HG03280 (cell line): ENCODE results near the gene KIAA1328.

Experiments
- ATAC-seq: cut with Tn5 transposase; IDR thresholded peaks from one replicate; pipeline ENCODE4 v1.9.1; 2021; ENCODE audit warnings: mild to moderate bottlenecking, moderate library complexity; ENCODE audit not compliant: unreplicated experiment

The KIAA1328 gene

DNA sequence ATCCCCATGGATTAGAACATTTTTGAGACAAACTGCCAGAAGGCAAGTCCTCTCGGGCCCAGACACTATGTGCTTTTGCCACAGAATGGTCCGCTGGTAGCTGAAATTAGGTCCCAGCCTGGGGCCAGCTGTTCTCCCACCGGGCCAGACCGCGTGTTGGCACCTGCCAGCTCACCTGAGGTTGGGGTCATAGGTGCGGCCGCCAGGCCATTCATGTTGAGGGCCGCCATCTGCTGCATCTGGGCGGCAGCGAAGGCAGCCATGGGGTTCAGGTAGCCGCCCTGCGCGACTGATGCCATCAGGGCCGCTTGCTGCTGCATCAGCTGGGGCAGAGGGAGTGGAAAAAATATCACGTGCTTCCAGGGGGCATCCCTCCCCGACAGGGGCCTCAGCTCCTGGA is 443.9 kb downstream of the KIAA1328 start:
- ATAC-seq, result no peak

DNA sequence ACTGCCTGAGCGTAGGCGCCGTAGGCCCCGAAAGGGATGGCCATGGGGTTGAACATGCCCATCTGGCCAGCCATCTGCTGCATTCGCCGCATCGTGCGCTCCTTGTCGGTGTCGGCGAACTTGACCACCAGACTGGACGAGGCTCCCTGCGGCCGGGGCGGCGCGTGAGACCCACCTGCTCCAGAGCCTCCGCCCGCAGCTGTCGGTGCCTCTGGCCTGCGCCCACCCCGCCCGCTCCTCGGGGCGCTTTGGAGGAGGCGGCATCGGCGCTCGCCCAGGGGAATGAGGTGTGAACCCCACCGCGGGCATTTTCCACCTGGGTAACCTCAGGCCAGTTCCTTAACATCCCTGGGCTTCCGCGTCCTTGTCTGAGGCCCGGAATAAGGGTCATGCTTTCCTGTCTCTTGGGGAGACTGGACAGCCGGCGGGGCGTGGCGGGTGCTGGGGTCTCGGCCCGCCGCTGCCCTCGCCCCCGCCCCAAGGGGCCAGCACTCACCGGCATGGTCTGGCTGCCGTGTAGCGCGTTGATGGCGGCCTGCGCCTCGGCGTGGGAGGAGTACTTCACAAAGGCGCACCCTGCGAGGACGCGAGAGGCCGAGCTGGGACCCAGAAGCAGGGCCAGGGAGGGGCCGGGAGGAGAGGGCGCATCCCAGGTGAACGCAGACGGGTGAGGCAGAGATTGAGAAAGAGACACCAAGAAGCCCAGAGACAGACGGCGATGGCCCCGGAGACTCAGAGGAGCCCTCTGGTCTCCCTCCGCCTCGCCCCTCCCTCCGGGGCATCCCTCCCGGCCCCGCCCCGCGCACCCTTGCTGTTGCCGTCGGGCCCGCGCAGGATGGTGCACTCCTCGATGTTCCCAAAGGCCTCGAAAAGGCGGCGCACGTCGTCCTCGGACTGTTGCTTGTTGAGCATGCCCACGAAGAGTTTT is 445.6 kb downstream of the KIAA1328 start:
- no peak for ATAC-seq

DNA sequence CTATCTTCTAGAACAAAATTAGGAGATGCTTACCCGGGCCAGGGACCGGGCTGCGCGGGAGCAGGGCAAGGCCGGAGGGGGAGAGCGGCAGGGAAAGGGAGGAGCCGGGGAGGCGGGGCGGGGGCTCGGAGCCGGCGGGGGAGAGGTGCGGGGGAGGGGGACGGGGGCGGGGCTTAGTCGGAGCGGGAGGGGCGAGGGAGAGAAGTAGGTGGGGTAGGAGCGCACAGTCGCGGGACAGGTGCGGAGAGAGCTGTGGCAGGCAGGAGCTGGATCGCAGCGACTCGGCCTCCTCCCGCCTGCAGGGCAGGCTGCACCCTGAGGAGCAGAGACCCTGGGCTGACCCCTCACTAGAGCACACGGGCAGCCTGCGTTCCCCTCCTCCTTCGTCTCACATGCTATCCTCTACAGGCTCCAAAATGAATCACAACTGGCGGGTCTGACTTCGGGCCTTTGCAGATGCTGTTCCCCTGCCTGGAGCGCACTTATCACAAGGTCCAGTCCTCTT is 446.4 kb downstream of the KIAA1328 start:
- ATAC-seq, result no peak

DNA sequence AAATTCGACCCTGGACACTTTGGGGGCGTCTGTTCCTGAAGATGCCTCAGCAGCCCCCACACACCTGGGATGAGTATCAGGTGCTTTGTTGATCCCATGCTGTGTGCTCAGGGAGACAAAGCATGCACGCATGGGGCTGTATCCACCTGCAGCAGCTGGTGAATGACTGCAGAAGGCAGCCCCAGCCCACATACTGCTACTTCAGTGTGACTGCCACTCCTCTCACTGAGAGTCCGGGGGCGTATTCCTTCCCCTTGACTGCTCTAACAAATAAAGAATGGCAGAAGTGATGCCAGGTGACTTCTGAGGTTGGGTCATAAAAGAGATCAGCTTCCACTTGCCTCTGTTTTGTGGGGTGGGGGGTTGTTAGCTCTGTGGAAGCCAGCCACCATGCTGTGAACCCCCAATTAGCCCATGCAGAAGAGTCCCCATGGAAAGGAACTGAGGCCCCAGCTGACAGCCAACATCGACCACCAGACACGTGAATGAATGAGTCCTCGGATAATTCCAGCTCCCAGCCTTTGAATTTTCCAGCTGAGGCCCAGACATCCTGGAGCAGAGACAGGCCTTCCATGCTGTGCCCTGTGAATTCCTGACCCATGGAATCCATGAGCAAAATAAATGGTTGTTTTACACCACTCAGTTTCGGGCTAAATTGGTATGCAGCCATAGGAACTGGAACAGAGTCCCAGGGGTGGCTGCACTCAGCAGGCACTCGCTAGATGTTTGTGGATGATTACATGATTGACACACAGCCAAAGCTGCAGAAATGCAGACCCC is 447.4 kb downstream of the KIAA1328 start:
- no peak for ATAC-seq

DNA sequence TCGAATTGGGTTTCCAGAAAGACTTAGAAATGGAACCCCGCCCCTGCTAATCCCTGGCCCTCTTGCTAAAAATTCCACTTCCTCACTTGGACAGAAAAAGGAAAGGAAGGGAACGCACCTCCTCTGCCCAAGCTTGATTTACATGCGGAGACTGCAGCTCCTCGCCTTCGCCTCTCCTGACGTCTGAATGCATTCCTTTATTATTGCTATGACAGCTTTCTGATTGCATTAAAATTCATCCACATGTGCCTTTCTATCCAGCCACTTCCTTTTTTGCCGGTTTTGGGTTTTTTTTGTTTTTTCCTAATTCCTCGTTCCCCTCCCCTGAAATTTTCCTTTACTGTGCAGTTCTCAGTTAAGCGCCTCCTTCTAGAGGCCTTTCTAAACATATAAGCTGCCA is 448.9 kb downstream of the KIAA1328 start:
- ATAC-seq, result no peak
